B cell (primary cell): ENCODE measurements around the gene ZNF407. TPM values are rescaled to one million over a fixed set of nuclear protein-coding genes. Genes with fewer than 3 reads are reported as not detected.

Experiments used
- ATAC-seq: fragments of 200-7000 bp; cut with Tn5 transposase; one replicate; pipeline ENCODE4 v1.10.0; 2021; ENCODE audit warnings: low read depth, mild to moderate bottlenecking, moderate number of reproducible peaks, moderate library complexity
- CTCF ChIA-PET: fragments of 350-600 bp; sonication (Branson Sonifier 250); formaldehyde crosslinking; loops from one replicate; lab custom pipeline; 2021; ENCODE audit warnings: antibody characterized with exemption, inconsistent platforms; lab: Charles Lee
- POLR2A ChIA-PET: fragments of 350-600 bp; sonication (Branson Sonifier 250); formaldehyde crosslinking; loops from one replicate; lab custom pipeline; 2021; ENCODE audit warnings: antibody characterized with exemption; lab: Charles Lee
- DNase-seq: peaks from one replicate; pipeline ENCODE4 v3.0.0; 2013
- H2AFZ ChIP-seq: 2 replicates; pipeline ENCODE4 v1.6.1; 2012; ENCODE audit warnings: mild to moderate bottlenecking, low read depth, low read length; ENCODE audit not compliant: insufficient read depth, poor library complexity, severe bottlenecking
- H3K27ac ChIP-seq, 2 donors: 1 replicate in 1 of 2; 2 replicates in 1 of 2; pipeline ENCODE4 v1.5.1; 2012 to 2013; ENCODE audit warnings: low read length in 2 of 2, mild to moderate bottlenecking in 2 of 2, moderate library complexity in 1 of 2
- H3K27me3 ChIP-seq, 4 experiments: fragments of 200-600 bp in 1 of 4; sonication (generic) in 1 of 4; replicated peaks in 1 of 4; 1 replicate in 2 of 4; 2 replicates in 2 of 4; pipeline versions ENCODE4 v1.6.1 to v1.7.0; 2013 to 2016; ENCODE audit warnings: low read length in 3 of 4, mild to moderate bottlenecking in 2 of 4, mixed read lengths in 1 of 4, moderate library complexity in 1 of 4; ENCODE audit not compliant: insufficient read depth in 4 of 4, control insufficient read depth in 3 of 4; ENCODE audit errors: control extremely low read depth in 1 of 4
- H3K36me3 ChIP-seq, 2 experiments: replicated peaks in 1 of 2; 1 replicate in 1 of 2; 2 replicates in 1 of 2; pipeline versions ENCODE4 v1.6.1 to v1.7.1; 2013; ENCODE audit warnings: low read length in 1 of 2; ENCODE audit not compliant: insufficient read depth in 2 of 2, control insufficient read depth in 1 of 2; ENCODE audit errors: control extremely low read depth in 1 of 2, extremely low read depth in 1 of 2
- H3K4me1 ChIP-seq, 2 donors: fragments of 200-600 bp in 1 of 2; sonication (generic) in 1 of 2; 1 replicate in 1 of 2; 2 replicates in 1 of 2; pipeline versions ENCODE4 v1.5.1 to v1.6.1; 2013 to 2017; ENCODE audit warnings: low read length in 2 of 2; ENCODE audit not compliant: control insufficient read depth in 2 of 2, insufficient read depth in 2 of 2
- H3K4me2 ChIP-seq: replicated peaks from 2 replicates; pipeline ENCODE3; 2012; ENCODE audit warnings: mild to moderate bottlenecking, low read depth, low read length; ENCODE audit not compliant: poor library complexity, severe bottlenecking
- H3K4me3 ChIP-seq, 5 experiments: fragments of 200-600 bp in 1 of 5; sonication (generic) in 1 of 5; 1 replicate in 3 of 5; 2 replicates in 2 of 5; pipeline versions ENCODE4 v1.5.1 to v1.7.0; 2011 to 2016; ENCODE audit warnings: low read length in 4 of 5, mild to moderate bottlenecking in 4 of 5, low read depth in 2 of 5, control low read depth in 1 of 5, moderate library complexity in 1 of 5; ENCODE audit not compliant: insufficient read depth in 1 of 5; ENCODE audit errors: control extremely low read depth in 1 of 5, extremely low read depth in 1 of 5
- H3K79me2 ChIP-seq: fragments of 200-600 bp; sonication (generic); one replicate; pipeline ENCODE4 v1.6.0; 2016; ENCODE audit warnings: low read length; ENCODE audit not compliant: control insufficient read depth, insufficient read depth
- H3K9ac ChIP-seq: fragments of 200-600 bp; sonication (generic); 2 replicates; pipeline ENCODE4 v1.6.1; 2017; ENCODE audit warnings: mild to moderate bottlenecking, low read length, moderate library complexity
- H3K9me3 ChIP-seq, 3 donors: one replicate each; pipeline versions ENCODE4 v1.6.1 to v1.7.1; 2013; ENCODE audit warnings: low read length in 2 of 3; ENCODE audit not compliant: control insufficient read depth in 2 of 3, insufficient read depth in 1 of 3; ENCODE audit errors: control extremely low read depth in 1 of 3
- H4K20me1 ChIP-seq: 2 replicates; pipeline ENCODE4 v1.6.0; 2012; ENCODE audit warnings: mild to moderate bottlenecking, low read length; ENCODE audit not compliant: insufficient read depth, control insufficient read depth, poor library complexity, severe bottlenecking
- H3K27ac Mint-ChIP-seq: one replicate; pipeline ENCODE4 v1.8.0; 2021; ENCODE audit warnings: mixed read lengths
- H3K27me3 Mint-ChIP-seq: one replicate; pipeline ENCODE4 v1.8.0; 2021; ENCODE audit warnings: mixed read lengths
- H3K4me1 Mint-ChIP-seq: one replicate; pipeline ENCODE4 v1.8.0; 2021; ENCODE audit warnings: mixed read lengths
- H3K4me3 Mint-ChIP-seq: one replicate; pipeline ENCODE4 v1.8.0; 2021; ENCODE audit warnings: mixed read lengths
- H3K9me3 Mint-ChIP-seq: one replicate; pipeline ENCODE4 v1.8.0; 2022; ENCODE audit warnings: mixed read lengths; ENCODE audit not compliant: insufficient read depth
- CTCF ChIP-seq: fragments of 200-600 bp; IDR thresholded peaks from one replicate; pipeline ENCODE4 v1.8.0; 2022; ENCODE audit warnings: antibody characterized with exemption, mild to moderate bottlenecking
- EZH2 ChIP-seq: IDR thresholded peaks from 2 replicates; pipeline ENCODE4 v1.6.1; 2012; ENCODE audit warnings: borderline replicate concordance, low read depth, mild to moderate bottlenecking, moderate library complexity, low read length; ENCODE audit not compliant: insufficient read depth, poor library complexity, severe bottlenecking
- WGBS: methylation state at CpG from one replicate; pipeline ENCODE4 v1.1.5; 2013; ENCODE audit warnings: missing lambda C conversion rate; ENCODE audit not compliant: insufficient coverage; 5-methylcytosine and 5-hydroxymethylcytosine counted together
- intact Hi-C: fragments of 100-400 bp; cut with micrococcal nuclease; formaldehyde crosslinking; loops from one replicate; pipeline ENCODE4 v1.10.0; 2022
- polyA plus RNA-seq: library from polyadenylated mRNA; depleted of rRNA; stranded (reverse); fragments of >200 nt; gene quantifications from 2 replicates; pipeline ENCODE4 v1.2.3, GENCODE V29; 2012
- total RNA-seq, 2 donors: library from RNA; stranded (reverse); fragments of 120-200 nt in 1 of 2; gene quantifications; 1 replicate in 1 of 2; 2 replicates in 1 of 2; pipeline versions ENCODE4 v1.2.3 to v1.2.4, GENCODE V29; 2013 to 2022

The ZNF407 gene
- total and polyA plus RNA-seq, 2 donors (not counting 1 experiment from before 2014, with no cell fraction given), result 4.5 to 37.1 TPM

DNA sequence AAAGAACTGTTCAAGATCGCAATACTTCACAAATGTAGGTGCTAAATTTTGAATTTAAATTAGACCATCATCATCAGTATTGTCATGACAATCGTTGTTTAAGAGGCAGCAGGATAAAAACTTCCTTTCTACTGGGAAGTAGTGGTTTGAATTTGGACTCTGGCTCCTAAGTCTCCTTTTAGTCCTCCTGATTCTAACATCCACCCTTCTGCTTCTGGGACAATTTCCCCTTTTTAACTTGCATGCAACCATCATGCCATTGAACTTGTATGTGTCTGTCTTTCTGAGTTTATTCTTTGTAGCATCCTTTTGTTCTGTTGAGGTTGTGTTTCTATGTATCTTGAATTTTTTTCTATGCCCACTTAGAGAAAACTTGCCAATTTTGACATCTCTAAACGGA is 361.5 kb downstream of the ZNF407 start:
- CTCF ChIA-PET, result no interaction called here
- no peaks in the 10 kb centered on the region for H3K27me3 Mint-ChIP-seq

DNA sequence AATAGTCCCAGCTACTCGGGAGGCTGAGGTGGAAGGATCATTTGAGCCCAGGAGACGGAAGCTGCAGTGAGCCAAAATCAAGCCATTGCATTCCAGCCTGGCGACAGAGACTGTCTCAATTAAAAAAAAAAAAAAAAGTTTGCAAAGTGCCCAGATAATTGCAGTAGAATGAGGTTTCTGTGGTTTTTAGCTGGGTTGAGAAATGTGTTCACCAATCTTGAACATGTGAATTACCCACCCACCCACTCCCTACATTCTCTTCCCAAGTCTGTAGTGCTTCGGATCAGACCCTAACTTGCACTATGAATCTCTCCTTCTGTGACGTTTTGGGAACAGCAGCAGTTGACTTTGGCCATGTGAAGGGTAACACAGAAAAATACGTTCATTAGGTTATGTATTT is 363.9 kb downstream of the ZNF407 start:
- ChIA-PET CTCF (no interaction called here), POLR2A (no interaction called here)
- H3K9ac ChIP-seq, result no peak overlapping the region
- H2AFZ ChIP-seq, result no peak overlapping the region
- H3K27ac ChIP-seq, result no peak overlapping the region
- H3K36me3 ChIP-seq, result peaks cover 0 to 2% of the 10 kb centered on the region in 2 experiments
- H3K9me3 ChIP-seq, result no peaks in the 10 kb centered on the region
- no peak overlapping the region for H3K4me3 Mint-ChIP-seq
- no peaks in the 10 kb centered on the region for H3K79me2 ChIP-seq
- WGBS, result 87% methylated on average over 2 of the region's 6 CpGs
- intact Hi-C loops, result loop anchor here (5.0 kb wide), 1 partner anchor 309 kb away; no protein-coding TSS in a partner anchor
- H3K9me3 Mint-ChIP-seq, result peaks cover 5% of the 10 kb centered on the region
- H3K4me2 ChIP-seq, result no peak overlapping the region
- H3K27me3 ChIP-seq, result no peaks in the 10 kb centered on the region
- no peaks in the 10 kb centered on the region for H3K4me1 Mint-ChIP-seq
- no peak for ATAC-seq
- H4K20me1 ChIP-seq, result no peaks in the 10 kb centered on the region
- no peak overlapping the region for H3K27ac Mint-ChIP-seq
- no peaks in the 10 kb centered on the region for H3K27me3 Mint-ChIP-seq
- no peak for DNase-seq
- no peak overlapping the region for H3K4me3 ChIP-seq
- H3K4me1 ChIP-seq, result no peaks in the 10 kb centered on the region
- TF ChIP-seq CTCF (no peak), EZH2 (no peak)

More for the DNA sequence above, 361.5 kb downstream of the ZNF407 start:
- intact Hi-C loops, result no loop called here
- no peaks in the 10 kb centered on the region for H3K4me1 ChIP-seq
- no peaks in the 10 kb centered on the region for H3K79me2 ChIP-seq
- WGBS, result no CpG with 5 or more reads among the region's 3 CpGs
- no peak overlapping the region for H2AFZ ChIP-seq
- peaks cover 0 to 2% of the 10 kb centered on the region in 2 experiments for H3K36me3 ChIP-seq
- H3K27ac Mint-ChIP-seq, result no peak overlapping the region
- H3K9me3 Mint-ChIP-seq, result no peaks in the 10 kb centered on the region
- TF ChIP-seq CTCF, result no peak
- TF ChIP-seq EZH2, result no peak
- DNase-seq, result no peak
- no peak for ATAC-seq
- POLR2A ChIA-PET, result no interaction called here
- H3K9me3 ChIP-seq, result no peaks in the 10 kb centered on the region
- no peaks in the 10 kb centered on the region for H3K4me1 Mint-ChIP-seq
- no peak overlapping the region for H3K4me3 ChIP-seq
- no peak overlapping the region for H3K4me2 ChIP-seq
- no peak overlapping the region for H3K9ac ChIP-seq
- H4K20me1 ChIP-seq, result no peaks in the 10 kb centered on the region
- no peak overlapping the region for H3K27ac ChIP-seq
- H3K4me3 Mint-ChIP-seq, result no peak overlapping the region
- H3K27me3 ChIP-seq, result no peaks in the 10 kb centered on the region
